ENCODE results near the gene PIGN.

DNA sequence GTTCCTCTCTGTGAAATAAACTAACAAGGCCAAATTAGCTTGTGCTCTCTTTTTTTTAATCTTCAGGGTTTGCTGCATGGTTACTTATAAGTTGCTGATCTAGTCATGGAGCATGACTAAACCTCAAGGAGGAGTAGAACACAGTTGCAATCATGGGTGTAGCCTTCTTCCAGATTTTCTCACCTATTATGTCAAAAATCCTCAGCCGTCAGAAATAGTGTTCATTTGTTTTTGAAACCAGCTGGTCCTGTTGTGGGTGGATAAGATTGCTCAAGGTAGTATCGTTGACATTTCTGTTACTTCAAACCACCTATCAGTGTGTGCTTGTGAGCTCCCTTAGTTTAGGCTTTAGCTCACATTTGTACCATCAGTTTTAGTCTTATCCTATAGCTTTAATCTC lies 11.4 kb upstream of the PIGN start:
- TF ChIP-seq POLR2A (IDR thresholded peaks at IDR 0.05; ENCODE audit: low read depth, low read length) (no peak), TAF1 (IDR thresholded peaks at IDR 0.05; ENCODE audit: borderline replicate concordance, low read depth, low read length) (no peak)

Data from GM12892 (cell line).